ENCODE data around the gene TASP1. TPM values are rescaled to one million over a fixed set of nuclear protein-coding genes. Genes with fewer than 3 reads are reported as not detected.

Gene TASP1
- total and polyA plus RNA-seq, 10 of the 15 experiments (the other 5 are each of a cell fraction or from before 2014, with no cell fraction given), result 7.4 to 17.8 (median 10.5) TPM

DNA sequence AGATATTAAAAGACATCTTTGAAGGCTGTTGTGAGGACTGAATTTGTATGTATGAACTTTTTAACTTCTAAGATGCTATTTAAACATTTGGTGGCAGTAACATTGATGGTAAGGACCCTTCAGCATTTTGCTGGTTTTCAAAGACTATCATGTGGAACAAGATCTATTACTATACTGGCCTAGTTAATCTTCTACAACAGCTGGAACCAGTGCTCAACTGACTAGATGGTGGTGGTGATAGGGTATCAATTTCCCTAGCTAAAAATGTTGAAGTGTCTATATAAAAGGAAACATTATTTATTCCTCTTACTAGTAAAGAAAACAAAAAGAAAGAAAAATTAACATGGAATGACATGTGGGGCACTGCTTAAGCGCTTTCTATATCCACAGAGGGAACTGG, 195.7 kb downstream of the TASP1 start:
- H3K4me1 ChIP-seq (ENCODE audit: control insufficient read depth, insufficient read depth, low read length), result no peaks in the 10 kb centered on the region
- ChIA-PET POLR2A (interaction anchor here (0.5 kb wide), 1 partner anchor 297 kb away, joined by 3 read pairs; no protein-coding TSS in a partner anchor), RAD21 (ENCODE audit: unreplicated experiment) (no interaction called here), CTCF (interaction anchor here (0.6 to 1.2 kb wide), 3 partner anchors 16 to 79 kb away, joined by 3 to 6 read pairs (median 4); no protein-coding TSS in a partner anchor), SMC1A (ENCODE audit: uncharacterized antibody, unreplicated experiment) (interaction anchor here (0.6 to 0.8 kb wide), 2 partner anchors 39 to 58 kb away, joined by 3 read pairs; no protein-coding TSS in a partner anchor)
- in situ Hi-C loops (cut with MboI), result no loop called here
- WGBS (ENCODE audit: insufficient coverage, insufficient replicate concordance, low lambda C conversion rate, missing lambda C conversion rate), result 100% methylated on average over 1 of the region's 1 CpG
- H4K20me1 ChIP-seq (ENCODE audit: control insufficient read depth, insufficient read depth), result no peaks in the 10 kb centered on the region
- FAIRE-seq (no peak), ATAC-seq (no peak), DNase-seq (ENCODE audit: low read depth, low spot score) (no peak)
- no peak overlapping the region for H3K9ac ChIP-seq (ENCODE audit: control insufficient read depth, insufficient read depth, low read length)
- no peak overlapping the region for H3K4me2 ChIP-seq (ENCODE audit: control insufficient read depth, insufficient read depth)
- no peaks in the 10 kb centered on the region for H3K79me2 ChIP-seq (ENCODE audit: control insufficient read depth, insufficient read depth, low read length)
- H3K36me3 ChIP-seq (ENCODE audit: control insufficient read depth in 2 of 2, insufficient read depth in 2 of 2, low read length in 1 of 2), result no peaks in the 10 kb centered on the region
- no peak overlapping the region for H3K4me3 ChIP-seq
- no peak overlapping the region for H2AFZ ChIP-seq (ENCODE audit: control insufficient read depth, low read depth, low read length)
- no TSS peak for BruUV-seq (replicated peaks)
- H3K27me3 ChIP-seq (replicated peaks in 1 of 2; ENCODE audit: control insufficient read depth in 2 of 2, insufficient read depth in 2 of 2, low read length in 1 of 2), result no peaks in the 10 kb centered on the region
- H3K27ac ChIP-seq (ENCODE audit: control insufficient read depth, insufficient read depth), result no peak overlapping the region
- H3K9me3 ChIP-seq (replicated peaks; ENCODE audit: control insufficient read depth, insufficient read depth, low read length), result no peaks in the 10 kb centered on the region
- intact Hi-C loops (cut with micrococcal nuclease; ENCODE audit: unreplicated experiment), result loop anchor here (10.0 kb wide), 1 partner anchor 328 kb away; no protein-coding TSS in a partner anchor
- TF ChIP-seq, protein P1, sequence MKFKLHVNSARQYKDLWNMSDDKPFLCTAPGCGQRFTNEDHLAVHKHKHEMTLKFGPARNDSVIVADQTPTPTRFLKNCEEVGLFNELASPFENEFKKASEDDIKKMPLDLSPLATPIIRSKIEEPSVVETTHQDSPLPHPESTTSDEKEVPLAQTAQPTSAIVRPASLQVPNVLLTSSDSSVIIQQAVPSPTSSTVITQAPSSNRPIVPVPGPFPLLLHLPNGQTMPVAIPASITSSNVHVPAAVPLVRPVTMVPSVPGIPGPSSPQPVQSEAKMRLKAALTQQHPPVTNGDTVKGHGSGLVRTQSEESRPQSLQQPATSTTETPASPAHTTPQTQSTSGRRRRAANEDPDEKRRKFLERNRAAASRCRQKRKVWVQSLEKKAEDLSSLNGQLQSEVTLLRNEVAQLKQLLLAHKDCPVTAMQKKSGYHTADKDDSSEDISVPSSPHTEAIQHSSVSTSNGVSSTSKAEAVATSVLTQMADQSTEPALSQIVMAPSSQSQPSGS (IDR thresholded peaks at IDR 0.05; ENCODE audit: low read length), result no peak
- TF ChIP-seq STAT1 (conservative IDR thresholded peaks at IDR 0.05), result no peak
- TF ChIP-seq CBFB (IDR thresholded peaks at IDR 0.05; ENCODE audit: low read depth), result no peak
- no peak for TF ChIP-seq NR2C2 (IDR thresholded peaks at IDR 0.05; ENCODE audit: borderline replicate concordance, control insufficient read depth, insufficient read length, low read depth)
- TF ChIP-seq HDAC6 (IDR thresholded peaks at IDR 0.05; ENCODE audit: unreplicated experiment), result no peak
- TF ChIP-seq SREBF1 (IDR thresholded peaks at IDR 0.05; ENCODE audit: low read length), result no peak
- TF ChIP-seq, protein P2, sequence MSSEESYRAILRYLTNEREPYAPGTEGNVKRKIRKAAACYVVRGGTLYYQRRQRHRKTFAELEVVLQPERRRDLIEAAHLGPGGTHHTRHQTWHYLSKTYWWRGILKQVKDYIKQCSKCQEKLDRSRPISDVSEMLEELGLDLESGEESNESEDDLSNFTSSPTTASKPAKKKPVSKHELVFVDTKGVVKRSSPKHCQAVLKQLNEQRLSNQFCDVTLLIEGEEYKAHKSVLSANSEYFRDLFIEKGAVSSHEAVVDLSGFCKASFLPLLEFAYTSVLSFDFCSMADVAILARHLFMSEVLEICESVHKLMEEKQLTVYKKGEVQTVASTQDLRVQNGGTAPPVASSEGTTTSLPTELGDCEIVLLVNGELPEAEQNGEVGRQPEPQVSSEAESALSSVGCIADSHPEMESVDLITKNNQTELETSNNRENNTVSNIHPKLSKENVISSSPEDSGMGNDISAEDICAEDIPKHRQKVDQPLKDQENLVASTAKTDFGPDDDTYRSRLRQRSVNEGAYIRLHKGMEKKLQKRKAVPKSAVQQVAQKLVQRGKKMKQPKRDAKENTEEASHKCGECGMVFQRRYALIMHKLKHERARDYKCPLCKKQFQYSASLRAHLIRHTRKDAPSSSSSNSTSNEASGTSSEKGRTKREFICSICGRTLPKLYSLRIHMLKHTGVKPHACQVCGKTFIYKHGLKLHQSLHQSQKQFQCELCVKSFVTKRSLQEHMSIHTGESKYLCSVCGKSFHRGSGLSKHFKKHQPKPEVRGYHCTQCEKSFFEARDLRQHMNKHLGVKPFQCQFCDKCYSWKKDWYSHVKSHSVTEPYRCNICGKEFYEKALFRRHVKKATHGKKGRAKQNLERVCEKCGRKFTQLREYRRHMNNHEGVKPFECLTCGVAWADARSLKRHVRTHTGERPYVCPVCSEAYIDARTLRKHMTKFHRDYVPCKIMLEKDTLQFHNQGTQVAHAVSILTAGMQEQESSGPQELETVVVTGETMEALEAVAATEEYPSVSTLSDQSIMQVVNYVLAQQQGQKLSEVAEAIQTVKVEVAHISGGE (CRISPR knock-in tag; IDR thresholded peaks at IDR 0.05), result no peak
- TF ChIP-seq, protein P3, sequence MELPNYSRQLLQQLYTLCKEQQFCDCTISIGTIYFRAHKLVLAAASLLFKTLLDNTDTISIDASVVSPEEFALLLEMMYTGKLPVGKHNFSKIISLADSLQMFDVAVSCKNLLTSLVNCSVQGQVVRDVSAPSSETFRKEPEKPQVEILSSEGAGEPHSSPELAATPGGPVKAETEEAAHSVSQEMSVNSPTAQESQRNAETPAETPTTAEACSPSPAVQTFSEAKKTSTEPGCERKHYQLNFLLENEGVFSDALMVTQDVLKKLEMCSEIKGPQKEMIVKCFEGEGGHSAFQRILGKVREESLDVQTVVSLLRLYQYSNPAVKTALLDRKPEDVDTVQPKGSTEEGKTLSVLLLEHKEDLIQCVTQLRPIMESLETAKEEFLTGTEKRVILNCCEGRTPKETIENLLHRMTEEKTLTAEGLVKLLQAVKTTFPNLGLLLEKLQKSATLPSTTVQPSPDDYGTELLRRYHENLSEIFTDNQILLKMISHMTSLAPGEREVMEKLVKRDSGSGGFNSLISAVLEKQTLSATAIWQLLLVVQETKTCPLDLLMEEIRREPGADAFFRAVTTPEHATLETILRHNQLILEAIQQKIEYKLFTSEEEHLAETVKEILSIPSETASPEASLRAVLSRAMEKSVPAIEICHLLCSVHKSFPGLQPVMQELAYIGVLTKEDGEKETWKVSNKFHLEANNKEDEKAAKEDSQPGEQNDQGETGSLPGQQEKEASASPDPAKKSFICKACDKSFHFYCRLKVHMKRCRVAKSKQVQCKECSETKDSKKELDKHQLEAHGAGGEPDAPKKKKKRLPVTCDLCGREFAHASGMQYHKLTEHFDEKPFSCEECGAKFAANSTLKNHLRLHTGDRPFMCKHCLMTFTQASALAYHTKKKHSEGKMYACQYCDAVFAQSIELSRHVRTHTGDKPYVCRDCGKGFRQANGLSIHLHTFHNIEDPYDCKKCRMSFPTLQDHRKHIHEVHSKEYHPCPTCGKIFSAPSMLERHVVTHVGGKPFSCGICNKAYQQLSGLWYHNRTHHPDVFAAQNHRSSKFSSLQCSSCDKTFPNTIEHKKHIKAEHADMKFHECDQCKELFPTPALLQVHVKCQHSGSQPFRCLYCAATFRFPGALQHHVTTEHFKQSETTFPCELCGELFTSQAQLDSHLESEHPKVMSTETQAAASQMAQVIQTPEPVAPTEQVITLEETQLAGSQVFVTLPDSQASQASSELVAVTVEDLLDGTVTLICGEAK (IDR thresholded peaks at IDR 0.05; ENCODE audit: borderline replicate concordance), result no peak
- no peak for TF ChIP-seq SMAD5 (IDR thresholded peaks at IDR 0.05; ENCODE audit: low read depth)
- TF ChIP-seq, protein P4, sequence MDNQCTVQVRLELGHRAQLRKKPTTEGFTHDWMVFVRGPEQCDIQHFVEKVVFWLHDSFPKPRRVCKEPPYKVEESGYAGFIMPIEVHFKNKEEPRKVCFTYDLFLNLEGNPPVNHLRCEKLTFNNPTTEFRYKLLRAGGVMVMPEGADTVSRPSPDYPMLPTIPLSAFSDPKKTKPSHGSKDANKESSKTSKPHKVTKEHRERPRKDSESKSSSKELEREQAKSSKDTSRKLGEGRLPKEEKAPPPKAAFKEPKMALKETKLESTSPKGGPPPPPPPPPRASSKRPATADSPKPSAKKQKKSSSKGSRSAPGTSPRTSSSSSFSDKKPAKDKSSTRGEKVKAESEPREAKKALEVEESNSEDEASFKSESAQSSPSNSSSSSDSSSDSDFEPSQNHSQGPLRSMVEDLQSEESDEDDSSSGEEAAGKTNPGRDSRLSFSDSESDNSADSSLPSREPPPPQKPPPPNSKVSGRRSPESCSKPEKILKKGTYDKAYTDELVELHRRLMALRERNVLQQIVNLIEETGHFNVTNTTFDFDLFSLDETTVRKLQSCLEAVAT (IDR thresholded peaks at IDR 0.05), result no peak
- no peak for TF ChIP-seq CHD2 (IDR thresholded peaks at IDR 0.05; ENCODE audit: borderline replicate concordance, low read depth, low read length)
- TF ChIP-seq GATAD2B (conservative IDR thresholded peaks at IDR 0.05; ENCODE audit: low read depth), result no peak
- no peak for TF ChIP-seq NFIC (IDR thresholded peaks at IDR 0.05; ENCODE audit: low read depth, low read length)
- no peak for TF ChIP-seq TCF7 (IDR thresholded peaks at IDR 0.05; ENCODE audit: borderline replicate concordance)
- TF ChIP-seq FOS (IDR thresholded peaks at IDR 0.05; ENCODE audit: borderline replicate concordance, extremely low read depth, insufficient read length), result no peak

Measured in GM12878 (cell line).